GM18526 (cell line): ENCODE data around the gene CCDC91.

Source experiments
- POLR2A ChIP-seq: IDR thresholded peaks from 3 replicates; pipeline ENCODE4 v1.6.1; 2011; ENCODE audit not compliant: insufficient read length; ENCODE audit errors: extremely low read depth

Gene CCDC91

GRCh38 chr12:28218875-28219274, 28.6 kb downstream of the CCDC91 start:
- TF ChIP-seq POLR2A: no peak

GRCh38 chr12:28219827-28220226, 29.6 kb downstream of the CCDC91 start:
- TF ChIP-seq POLR2A: no peak

DNA sequence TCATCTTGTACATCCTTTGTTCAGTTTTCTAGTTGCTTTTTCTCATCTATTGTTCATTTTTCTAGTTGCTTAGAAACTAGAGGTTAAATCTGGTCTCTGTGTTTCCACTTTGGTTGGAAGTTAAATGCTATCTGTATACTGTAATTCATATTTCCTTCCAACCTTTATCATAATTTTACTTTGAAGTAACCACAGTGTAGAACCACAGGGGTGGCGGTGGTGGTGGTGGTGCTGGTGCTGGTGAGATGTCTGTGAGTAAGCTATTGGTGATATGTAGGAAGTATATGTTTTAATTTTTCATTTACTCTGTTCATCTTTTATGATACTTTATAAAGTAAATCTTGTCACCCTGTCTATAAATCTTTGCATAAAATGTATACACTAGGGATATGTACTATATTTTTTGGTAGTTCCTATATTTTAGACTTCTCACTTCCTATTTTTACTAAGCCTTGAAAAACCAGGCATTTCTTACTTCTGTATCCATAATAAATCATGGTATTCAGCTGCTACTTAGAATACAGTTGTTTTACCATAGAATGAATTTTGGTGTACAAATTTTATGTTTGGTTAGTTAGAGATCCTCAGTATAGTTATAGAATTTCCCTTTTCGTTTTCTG, 31.9 kb downstream of the CCDC91 start:
- no peak for TF ChIP-seq POLR2A

DNA sequence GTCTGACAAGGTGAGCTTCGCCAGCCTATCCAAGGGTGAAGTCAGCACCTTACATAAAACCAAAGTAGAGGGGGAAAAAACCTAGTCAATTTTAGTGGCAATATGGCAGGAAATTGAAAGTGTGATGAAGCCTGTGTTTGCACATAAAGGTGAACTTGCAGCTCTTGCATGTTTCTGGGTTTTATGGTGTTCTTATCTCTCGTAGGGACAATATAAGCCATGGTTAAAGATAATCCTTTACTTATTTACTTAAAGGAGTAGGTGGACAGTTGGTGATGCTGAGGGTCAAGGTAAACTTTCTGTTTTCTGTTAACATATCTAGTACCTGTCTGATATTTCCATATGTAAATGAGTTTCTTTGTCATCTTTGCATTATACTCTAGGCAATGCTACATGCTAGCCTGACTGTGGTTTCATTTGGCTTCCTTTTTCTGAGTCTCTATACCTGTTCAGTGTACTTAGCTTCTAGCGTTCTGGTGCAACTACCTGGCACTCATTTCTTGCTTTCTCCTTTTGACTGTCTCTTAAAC, 32.8 kb downstream of the CCDC91 start:
- no peak for TF ChIP-seq POLR2A

DNA sequence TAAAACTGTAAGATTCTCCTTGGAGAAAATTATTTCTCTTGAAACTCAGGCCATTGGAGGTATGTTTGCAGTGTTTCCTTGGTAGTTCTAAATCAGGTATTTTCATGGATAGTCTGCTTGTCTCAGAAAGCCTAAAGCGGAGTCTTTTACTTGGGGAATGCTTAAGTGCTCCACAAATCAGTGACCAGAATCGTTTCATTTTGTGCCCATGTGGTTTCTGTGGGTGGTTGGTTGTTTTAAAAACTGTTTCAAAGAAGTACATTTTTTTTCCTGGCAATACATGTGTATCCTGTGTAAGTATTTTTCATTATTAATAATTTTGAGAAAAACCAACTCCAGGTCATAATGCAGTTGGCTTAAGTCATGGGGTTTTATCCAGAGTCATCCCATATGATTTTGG, 33.6 kb downstream of the CCDC91 start:
- TF ChIP-seq POLR2A: no peak

GRCh38 chr12:28226705-28227104, 36.4 kb downstream of the CCDC91 start:
- TF ChIP-seq POLR2A: no peak

- no peak for TF ChIP-seq POLR2A
These were observed 37.0 kb downstream of the CCDC91 start for GRCh38 chr12:28227251-28227650.

GRCh38 chr12:28231248-28231647, 41.0 kb downstream of the CCDC91 start:
- no peak for TF ChIP-seq POLR2A

DNA sequence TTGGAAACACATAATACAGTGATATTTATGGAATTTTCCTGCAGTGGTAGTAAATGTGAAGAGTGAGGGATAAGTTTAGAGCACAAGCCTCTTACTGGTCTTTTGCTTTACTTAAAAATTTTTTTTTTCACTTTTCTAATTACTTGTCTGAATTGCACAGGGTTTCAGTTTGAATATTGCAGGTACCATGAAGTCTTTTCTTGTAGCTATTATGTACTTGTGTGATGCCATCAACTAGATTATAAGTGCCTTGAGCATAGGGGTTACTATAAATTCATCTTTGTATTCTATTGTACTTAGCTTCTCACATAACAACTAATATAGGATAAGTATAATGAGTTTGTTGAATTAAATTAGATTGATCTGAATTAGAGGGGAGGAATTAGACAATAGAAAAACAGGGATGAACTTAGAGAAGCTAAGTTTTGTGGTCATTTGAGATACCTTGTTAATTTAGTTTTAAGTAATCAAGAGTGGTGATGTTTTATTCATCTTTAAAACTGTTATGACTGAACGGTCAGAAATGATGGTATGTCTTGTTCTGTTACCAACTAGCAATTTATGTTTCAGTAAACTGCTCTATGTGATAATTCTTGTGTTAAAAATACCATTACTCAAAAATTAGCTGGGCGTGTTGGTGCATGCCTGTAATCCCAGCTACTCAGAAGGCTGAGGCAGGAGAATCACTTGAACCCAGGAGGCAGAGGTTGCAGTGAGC, 42.1 kb downstream of the CCDC91 start:
- no peak for TF ChIP-seq POLR2A

DNA sequence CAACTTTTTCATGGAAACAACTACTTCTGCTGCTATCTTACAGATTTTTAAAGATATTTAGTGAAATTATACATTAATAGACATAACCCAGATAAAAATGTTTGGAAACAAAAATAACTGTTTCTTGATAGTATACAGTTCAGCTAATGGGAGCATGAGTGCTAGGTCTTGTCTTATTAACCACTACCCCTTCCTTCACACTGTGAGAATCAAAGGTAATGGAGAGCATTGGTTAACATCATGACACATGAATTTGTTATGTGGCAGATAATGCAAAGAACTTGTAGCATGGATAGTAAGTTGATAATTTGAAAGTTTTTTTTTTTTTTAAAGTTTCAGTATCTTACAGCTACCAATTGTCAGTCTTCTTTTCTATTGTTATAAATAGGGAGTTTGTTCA, 44.2 kb downstream of the CCDC91 start:
- no peak for TF ChIP-seq POLR2A

- TF ChIP-seq POLR2A: no peak
These were observed 44.8 kb downstream of the CCDC91 start for GRCh38 chr12:28235015-28235414.

GRCh38 chr12:28235985-28236384, 45.7 kb downstream of the CCDC91 start:
- no peak for TF ChIP-seq POLR2A

DNA sequence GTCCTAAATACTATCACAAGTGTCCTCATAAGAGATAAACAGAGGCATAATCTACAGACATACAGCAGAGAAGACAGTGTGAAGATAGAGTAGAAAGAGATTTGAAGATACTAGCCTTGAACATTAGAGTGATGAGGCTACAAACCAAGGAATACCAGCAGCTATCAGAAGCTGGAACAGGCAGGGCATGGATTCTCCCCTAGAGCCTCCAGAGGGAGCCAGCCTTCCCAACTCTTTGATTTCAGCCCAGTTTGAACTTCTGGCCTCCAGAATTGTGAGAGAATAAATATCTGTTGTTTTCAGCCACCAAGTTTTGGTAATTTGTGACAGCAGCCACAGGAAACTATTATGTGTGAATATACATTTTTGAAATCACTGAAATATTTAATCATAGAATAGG, 47.2 kb downstream of the CCDC91 start:
- TF ChIP-seq POLR2A: no peak

- TF ChIP-seq POLR2A: no peak
These were observed 49.7 kb downstream of the CCDC91 start for GRCh38 chr12:28239918-28240317.

GRCh38 chr12:28240853-28241252, 50.6 kb downstream of the CCDC91 start:
- TF ChIP-seq POLR2A: no peak

GRCh38 chr12:28242129-28242495, 51.9 kb downstream of the CCDC91 start:
- no peak for TF ChIP-seq POLR2A

DNA sequence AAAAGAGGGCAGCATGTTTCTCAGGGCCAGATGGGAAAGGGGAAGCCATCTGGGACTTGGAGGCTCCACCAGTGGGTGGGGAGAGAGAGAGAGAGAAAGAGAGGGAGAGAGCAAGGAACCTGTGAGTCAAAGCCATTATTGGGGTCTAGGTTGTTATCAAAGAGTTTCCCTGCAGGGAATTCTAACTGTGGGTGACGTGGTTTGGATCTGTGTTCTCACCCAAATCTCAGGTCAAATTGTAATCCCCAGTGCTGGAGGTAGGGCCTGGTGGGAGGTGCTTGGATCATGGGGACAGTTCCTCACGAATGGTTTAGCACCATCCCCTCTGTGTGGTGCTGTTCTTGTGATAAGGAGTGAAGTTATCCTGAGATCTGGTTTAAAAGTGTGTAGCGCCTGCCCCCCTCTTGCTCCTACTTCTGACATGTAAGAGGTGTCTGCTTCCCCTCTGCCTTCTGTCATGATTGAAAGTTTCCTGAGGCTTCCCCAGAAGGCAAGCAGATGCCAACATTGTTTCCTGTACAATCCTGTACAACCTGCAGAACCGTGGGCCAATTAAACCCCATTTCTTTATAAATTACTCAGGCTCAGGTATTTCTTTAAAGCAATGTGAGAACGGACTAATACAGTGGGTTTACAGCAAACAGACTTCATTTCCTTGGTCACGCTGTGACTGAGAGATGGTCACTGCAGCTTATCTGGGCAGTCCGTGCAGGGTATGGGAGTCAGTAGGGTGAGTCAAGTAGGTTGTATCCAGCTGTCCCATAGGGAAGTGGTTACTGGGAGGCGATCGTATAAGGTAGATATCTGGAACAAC, 52.4 kb downstream of the CCDC91 start:
- TF ChIP-seq POLR2A: no peak

DNA sequence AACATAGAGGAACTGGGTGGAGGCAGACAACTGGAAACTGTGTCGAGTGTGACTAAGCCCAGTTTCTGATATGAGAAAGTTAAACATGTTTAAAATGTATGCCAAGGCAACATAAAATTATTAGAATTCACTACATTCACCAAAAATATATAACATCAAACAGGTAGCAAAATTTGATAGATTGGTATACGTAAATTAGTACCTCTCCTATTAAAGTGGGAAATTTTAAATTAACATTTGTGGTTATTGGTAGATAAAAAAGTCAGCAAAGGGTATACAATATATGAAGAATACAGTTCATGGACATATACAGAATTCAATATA, 53.0 kb downstream of the CCDC91 start:
- no peak for TF ChIP-seq POLR2A
